Fibroblast of upper back skin (primary cell): Measurements from ENCODE around the gene HMSD.

ENCODE experiments used
- DNase-seq: peaks from one replicate; pipeline ENCODE4 v3.0.0-alpha.2; 2013

The HMSD gene

GRCh38 chr18:63960891-63961290 is 11.8 kb downstream of the HMSD start:
- no peak for DNase-seq

- no peak for DNase-seq
Observed at GRCh38 chr18:63961435-63961980, 12.4 kb downstream of the HMSD start.

- DNase-seq = no peak
Observed at GRCh38 chr18:63962137-63962536, 13.0 kb downstream of the HMSD start.

GRCh38 chr18:63963615-63964256 is 14.6 kb downstream of the HMSD start:
- DNase-seq = peak; percentile 65

- DNase-seq = no peak
Observed at GRCh38 chr18:63964908-63965307, 15.8 kb downstream of the HMSD start.

GRCh38 chr18:63965716-63966330 is 16.7 kb downstream of the HMSD start:
- no peak for DNase-seq

- peak; percentile 95 for DNase-seq
Observed at GRCh38 chr18:63969942-63970808, 21.1 kb downstream of the HMSD start, which contains the start of gene SERPINB8. Gene SERPINB8 (plus strand): TSS chr18:63970081. CDS start chr18:63978309, 8,228 bp downstream.

- DNase-seq = peak; percentile 32
Observed at GRCh38 chr18:63970809-63971205, 21.7 kb downstream of the HMSD start.

GRCh38 chr18:63971320-63972001 is 22.4 kb downstream of the HMSD start:
- no peak for DNase-seq

- no peak for DNase-seq
Observed at GRCh38 chr18:63972002-63972376, 22.9 kb downstream of the HMSD start.

GRCh38 chr18:63974991-63975390 is 25.9 kb downstream of the HMSD start:
- peak; percentile 41 for DNase-seq

GRCh38 chr18:63975628-63976027 is 26.5 kb downstream of the HMSD start:
- no peak for DNase-seq

GRCh38 chr18:63977040-63977439 is 27.9 kb downstream of the HMSD start:
- DNase-seq = no peak

- DNase-seq = peak; percentile 77
Observed at GRCh38 chr18:63979409-63979920, 30.4 kb downstream of the HMSD start.

- DNase-seq = no peak
Observed at GRCh38 chr18:63980027-63980426, 30.9 kb downstream of the HMSD start.

- DNase-seq = no peak
Observed at GRCh38 chr18:63980896-63981460, 31.9 kb downstream of the HMSD start.

- no peak for DNase-seq
Observed at GRCh38 chr18:63981719-63982118, 32.6 kb downstream of the HMSD start.

- no peak for DNase-seq
Observed at GRCh38 chr18:63982361-63982760, 33.3 kb downstream of the HMSD start.

- no peak for DNase-seq
Observed at GRCh38 chr18:63986885-63987284, 37.8 kb downstream of the HMSD start.

GRCh38 chr18:63987743-63988142 is 38.6 kb downstream of the HMSD start:
- DNase-seq = no peak

- no peak for DNase-seq
Observed at GRCh38 chr18:63992751-63993150, 43.6 kb downstream of the HMSD start.

GRCh38 chr18:63994783-63995399 is 45.8 kb downstream of the HMSD start:
- peak; percentile 61 for DNase-seq
